Ishikawa (cell line): ENCODE measurements around the gene RAB7B.

ENCODE experiments used
- CEBPB ChIP-seq: IDR thresholded peaks from 2 replicates; pipeline ENCODE4 v1.6.1; 2012
- CREB1 ChIP-seq: IDR thresholded peaks from 2 replicates; pipeline ENCODE4 v1.6.1; 2012; ENCODE audit warnings: low read depth
- EGR1 ChIP-seq: IDR thresholded peaks from 2 replicates; pipeline ENCODE4 v1.6.1; 2012
- EP300 ChIP-seq: IDR thresholded peaks from 2 replicates; pipeline ENCODE4 v1.6.1; 2012; ENCODE audit warnings: borderline replicate concordance
- FOXM1 ChIP-seq: IDR thresholded peaks from 2 replicates; pipeline ENCODE4 v1.6.1; 2012; ENCODE audit warnings: low read depth, borderline replicate concordance
- NFIC ChIP-seq: IDR thresholded peaks from 2 replicates; pipeline ENCODE4 v1.6.1; 2012
- RAD21 ChIP-seq: IDR thresholded peaks from 2 replicates; pipeline ENCODE4 v1.6.1; 2012; ENCODE audit warnings: low read depth
- REST ChIP-seq: IDR thresholded peaks from 2 replicates; pipeline ENCODE4 v1.6.1; 2012; ENCODE audit warnings: low read depth, mild to moderate bottlenecking
- TAF1 ChIP-seq: IDR thresholded peaks from 2 replicates; pipeline ENCODE4 v1.6.1; 2012; ENCODE audit warnings: low read depth, mild to moderate bottlenecking
- TCF12 ChIP-seq: IDR thresholded peaks from 2 replicates; pipeline ENCODE4 v1.6.1; 2012; ENCODE audit warnings: low read depth
- TEAD4 ChIP-seq: IDR thresholded peaks from 2 replicates; pipeline ENCODE4 v1.6.1; 2012
- USF1 ChIP-seq: IDR thresholded peaks from 2 replicates; pipeline ENCODE4 v1.6.1; 2012
- YY1 ChIP-seq: IDR thresholded peaks from 2 replicates; pipeline ENCODE4 v1.6.1; 2012; ENCODE audit warnings: low read depth
- ZBTB7A ChIP-seq: IDR thresholded peaks from 2 replicates; pipeline ENCODE4 v1.6.1; 2012; ENCODE audit warnings: low read depth
- TF ChIP-seq, protein P1 (sequence below): IDR thresholded peaks from 2 replicates; pipeline ENCODE4 v1.6.1; 2012

RAB7B gene

DNA sequence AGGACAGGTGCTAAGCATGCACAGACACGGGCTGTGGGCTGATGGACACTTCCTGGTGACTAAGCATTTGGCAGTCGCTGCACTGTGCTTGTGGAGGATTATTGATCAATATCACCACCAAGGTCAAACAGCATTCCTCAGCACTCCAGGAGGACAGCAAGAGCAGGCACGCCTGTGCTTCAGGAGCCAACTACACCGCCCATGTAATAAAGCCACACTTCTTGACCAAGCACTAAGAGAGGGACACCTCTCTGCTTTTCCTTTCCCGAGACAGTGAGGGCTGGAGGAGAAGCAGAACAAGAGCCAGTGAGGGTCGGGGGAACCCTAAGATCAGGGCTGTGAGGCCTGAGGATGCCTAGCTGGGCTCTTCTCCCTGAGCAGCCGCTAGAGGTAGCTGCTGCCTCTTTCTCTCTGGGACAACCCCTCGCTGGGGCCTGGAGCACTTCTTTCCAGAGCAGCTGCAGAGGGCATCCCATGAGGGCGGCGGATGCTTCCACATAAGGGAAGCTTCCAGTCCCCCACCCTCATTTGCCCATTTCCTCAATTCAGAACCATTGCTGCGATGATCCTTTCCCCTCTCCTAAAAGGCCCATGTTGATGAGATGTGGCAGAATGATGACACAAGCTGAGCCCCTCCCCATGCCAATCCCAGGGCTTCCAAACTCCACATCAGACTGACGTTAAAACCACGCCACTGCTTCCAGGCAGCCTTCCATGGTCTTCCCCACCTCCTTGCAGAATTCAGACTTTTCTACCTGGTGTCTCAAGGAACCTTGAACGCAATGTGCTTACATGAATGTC, 19.1 kb downstream of the RAB7B start:
- TF ChIP-seq, protein P1, sequence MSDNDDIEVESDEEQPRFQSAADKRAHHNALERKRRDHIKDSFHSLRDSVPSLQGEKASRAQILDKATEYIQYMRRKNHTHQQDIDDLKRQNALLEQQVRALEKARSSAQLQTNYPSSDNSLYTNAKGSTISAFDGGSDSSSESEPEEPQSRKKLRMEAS, result no peak
- TF ChIP-seq RAD21, result peak; percentile 86
- TF ChIP-seq EP300, result no peak

DNA sequence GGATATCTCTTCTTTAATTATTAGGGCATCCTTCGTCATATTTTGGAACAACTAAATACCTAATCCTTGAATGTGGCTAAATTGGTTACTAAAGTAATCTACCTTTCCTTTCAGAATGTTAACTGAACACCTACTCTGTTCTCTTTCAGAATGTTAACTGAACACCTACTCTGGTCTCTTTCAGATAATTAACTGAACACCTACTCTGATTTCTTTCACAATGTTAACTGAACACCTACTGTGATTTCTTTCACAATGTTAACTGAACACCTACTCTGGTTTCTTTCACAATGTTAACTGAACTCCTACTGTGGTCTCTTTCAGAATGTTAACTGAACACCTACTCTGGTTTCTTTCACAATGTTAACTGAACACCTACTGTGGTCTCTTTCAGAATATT, 21.9 kb downstream of the RAB7B start:
- no peak for TF ChIP-seq CEBPB
- TF ChIP-seq USF1, result no peak
- no peak for TF ChIP-seq TCF12
- no peak for TF ChIP-seq EGR1

- TF ChIP-seq TAF1, result no peak
- TF ChIP-seq RAD21, result no peak
- TF ChIP-seq YY1, result no peak
These were observed 22.8 kb downstream of the RAB7B start for GRCh38 chr1:205980237-205980870.

GRCh38 chr1:205979301-205979700, 23.9 kb downstream of the RAB7B start:
- TF ChIP-seq USF1 (no peak), RAD21 (no peak), FOXM1 (no peak), TAF1 (no peak), CEBPB (no peak), EGR1 (no peak), NFIC (no peak), EP300 (no peak), CREB1 (no peak), TEAD4 (no peak), YY1 (no peak), ZBTB7A (no peak), REST (no peak), TCF12 (no peak)
- TF ChIP-seq, protein P1, result no peak

DNA sequence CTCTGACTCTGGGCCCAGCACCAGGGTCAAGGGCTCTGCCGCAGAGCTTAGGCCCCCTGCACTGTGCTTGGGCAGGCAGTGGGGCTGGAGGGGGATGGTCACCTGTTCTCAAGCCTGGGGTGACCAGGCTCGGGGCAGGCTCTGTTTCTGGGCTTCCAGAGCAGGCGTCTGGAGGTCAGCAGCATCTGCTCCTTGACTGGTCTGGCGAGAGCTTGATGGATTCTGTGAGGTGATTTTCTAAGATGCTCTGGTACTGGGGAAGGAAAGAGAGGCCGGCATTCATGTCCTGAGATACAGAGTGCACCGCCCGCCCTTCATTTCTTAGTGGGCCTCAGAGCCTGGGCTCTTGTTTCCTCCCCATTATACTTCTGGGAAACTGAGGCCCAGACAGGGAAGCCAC, 24.5 kb downstream of the RAB7B start:
- no peak for TF ChIP-seq REST
- TF ChIP-seq ZBTB7A, result no peak
- TF ChIP-seq, protein P1, result no peak
- no peak for TF ChIP-seq CEBPB
- TF ChIP-seq FOXM1, result no peak
- TF ChIP-seq TCF12, result no peak
- TF ChIP-seq EGR1, result no peak
- no peak for TF ChIP-seq NFIC
- TF ChIP-seq YY1, result no peak
- no peak for TF ChIP-seq TEAD4
- TF ChIP-seq USF1, result no peak
- TF ChIP-seq RAD21, result no peak
- TF ChIP-seq CREB1, result no peak
- TF ChIP-seq TAF1, result no peak
